ENCODE measurements around the gene CFAP410. TPM values are rescaled to one million over a fixed set of nuclear protein-coding genes. Genes with fewer than 3 reads are reported as not detected.

The CFAP410 gene
- total and polyA plus RNA-seq, 2 experiments from 2014 or later = 17.0 to 19.8 TPM

- in situ Hi-C loops (cut with MboI) = no loop called here
- TF ChIP-seq EZH2 (IDR thresholded peaks at IDR 0.05; ENCODE audit: insufficient read depth, poor library complexity, severe bottlenecking) = no peak
- TF ChIP-seq EZH2phosphoT487 (IDR thresholded peaks at IDR 0.05; ENCODE audit: insufficient read depth, low read depth) = no peak
Observed at GRCh38 chr21:44381874-44382273, 42.7 kb upstream of the CFAP410 start.

GRCh38 chr21:44380876-44381275, 41.7 kb upstream of the CFAP410 start:
- Histone ChIP-seq H3K36me3 (ENCODE audit: low read depth) (no peaks in the 10 kb centered on the region), H3K27me3 (replicated peaks; ENCODE audit: insufficient read depth) (no peaks in the 10 kb centered on the region; the same call in 1 of the 2 replicates), H3K27ac (no peak overlapping the region), H3K9me3 (ENCODE audit: low read depth) (no peaks in the 10 kb centered on the region), H3K4me2 (ENCODE audit: unreplicated experiment) (no peak overlapping the region), H3K9me2 (ENCODE audit: insufficient read depth) (no peaks in the 10 kb centered on the region), H2AFZ (no peak overlapping the region), H4K20me1 (ENCODE audit: insufficient read depth) (no peaks in the 10 kb centered on the region), H3K79me2 (ENCODE audit: insufficient read depth) (no peaks in the 10 kb centered on the region), H3K9ac (no peak overlapping the region), H3K4me3 (no peak overlapping the region), H3F3A (ENCODE audit: insufficient read depth) (no peaks in the 10 kb centered on the region), H3K4me1 (ENCODE audit: insufficient read depth) (no peaks in the 10 kb centered on the region)
- TF ChIP-seq EZH2 (IDR thresholded peaks at IDR 0.05; ENCODE audit: insufficient read depth, poor library complexity, severe bottlenecking) (no peak), EZH2phosphoT487 (IDR thresholded peaks at IDR 0.05; ENCODE audit: insufficient read depth, low read depth) (no peak)
- in situ Hi-C loops (cut with MboI) = no loop called here
- WGBS, 2 experiments (ENCODE audit: low coverage in 1 of 2, low lambda C conversion rate in 2 of 2, missing lambda C conversion rate in 2 of 2) = 43 to 49% methylated on average over 10 of the region's 10 CpGs
- DNase-seq = no peak

More at GRCh38 chr21:44381874-44382273, 42.7 kb upstream of the CFAP410 start:
- no peak overlapping the region for H3K9ac ChIP-seq
- H3K4me2 ChIP-seq (ENCODE audit: unreplicated experiment) = no peak overlapping the region
- no peak for DNase-seq
- H3K4me3 ChIP-seq = no peak overlapping the region
- no peak overlapping the region for H2AFZ ChIP-seq
- H3K9me2 ChIP-seq (ENCODE audit: insufficient read depth) = no peaks in the 10 kb centered on the region
- H3K9me3 ChIP-seq (ENCODE audit: low read depth) = no peaks in the 10 kb centered on the region
- H3K27me3 ChIP-seq (replicated peaks; ENCODE audit: insufficient read depth) = no peaks in the 10 kb centered on the region; the same call in 1 of the 2 replicates
- H3K79me2 ChIP-seq (ENCODE audit: insufficient read depth) = no peaks in the 10 kb centered on the region
- H3K4me1 ChIP-seq (ENCODE audit: insufficient read depth) = no peaks in the 10 kb centered on the region
- no peaks in the 10 kb centered on the region for H3F3A ChIP-seq (ENCODE audit: insufficient read depth)
- no peaks in the 10 kb centered on the region for H4K20me1 ChIP-seq (ENCODE audit: insufficient read depth)
- no peaks in the 10 kb centered on the region for H3K36me3 ChIP-seq (ENCODE audit: low read depth)
- no peak overlapping the region for H3K27ac ChIP-seq

GRCh38 chr21:44379991-44380865, 41.0 kb upstream of the CFAP410 start:
- Histone ChIP-seq H3K27ac (no peak overlapping the region), H3K27me3 (replicated peaks; ENCODE audit: insufficient read depth) (no peaks in the 10 kb centered on the region; the same call in 1 of the 2 replicates), H3K36me3 (ENCODE audit: low read depth) (no peaks in the 10 kb centered on the region), H3K4me2 (ENCODE audit: unreplicated experiment) (no peak overlapping the region), H3F3A (ENCODE audit: insufficient read depth) (no peaks in the 10 kb centered on the region), H3K79me2 (ENCODE audit: insufficient read depth) (no peaks in the 10 kb centered on the region), H4K20me1 (ENCODE audit: insufficient read depth) (no peaks in the 10 kb centered on the region), H3K9ac (no peak overlapping the region), H3K4me1 (ENCODE audit: insufficient read depth) (no peaks in the 10 kb centered on the region), H3K9me2 (ENCODE audit: insufficient read depth) (no peaks in the 10 kb centered on the region), H3K4me3 (no peak overlapping the region), H2AFZ (no peak overlapping the region), H3K9me3 (ENCODE audit: low read depth) (no peaks in the 10 kb centered on the region)
- 30 to 36% methylated on average over 31 of the region's 31 CpGs for WGBS, 2 experiments (ENCODE audit: low coverage in 1 of 2, low lambda C conversion rate in 2 of 2, missing lambda C conversion rate in 2 of 2)
- TF ChIP-seq EZH2phosphoT487 (IDR thresholded peaks at IDR 0.05; ENCODE audit: insufficient read depth, low read depth) (no peak), EZH2 (IDR thresholded peaks at IDR 0.05; ENCODE audit: insufficient read depth, poor library complexity, severe bottlenecking) (no peak)
- in situ Hi-C loops (cut with MboI) = no loop called here
- no peak for DNase-seq

DNA sequence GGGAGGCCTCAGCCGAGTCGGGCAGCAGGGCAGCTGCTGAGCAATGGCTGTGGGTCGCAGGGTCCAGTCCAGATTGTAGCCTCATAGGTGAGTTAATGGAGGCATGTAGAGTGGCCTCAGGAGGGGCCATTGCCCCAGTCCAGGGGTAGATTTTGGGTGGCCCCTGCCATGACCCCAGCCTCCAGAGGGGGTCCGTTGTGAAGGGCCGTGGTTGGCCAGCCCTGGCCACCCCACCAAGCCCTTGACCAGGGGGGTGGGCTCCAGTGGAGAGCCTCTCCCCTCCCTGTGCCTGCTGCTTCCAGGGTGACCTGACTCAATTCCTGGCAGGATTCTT, 40.3 kb upstream of the CFAP410 start:
- TF ChIP-seq EZH2phosphoT487 (IDR thresholded peaks at IDR 0.05; ENCODE audit: insufficient read depth, low read depth) (no peak), EZH2 (IDR thresholded peaks at IDR 0.05; ENCODE audit: insufficient read depth, poor library complexity, severe bottlenecking) (no peak)

More for the DNA sequence above, 40.3 kb upstream of the CFAP410 start:
- Histone ChIP-seq H3K9ac (no peak overlapping the region), H3K4me3 (no peak overlapping the region), H4K20me1 (ENCODE audit: insufficient read depth) (no peaks in the 10 kb centered on the region), H3K9me2 (ENCODE audit: insufficient read depth) (no peaks in the 10 kb centered on the region), H3K27me3 (replicated peaks; ENCODE audit: insufficient read depth) (no peaks in the 10 kb centered on the region; the same call in 1 of the 2 replicates), H3K27ac (no peak overlapping the region), H3K9me3 (ENCODE audit: low read depth) (no peaks in the 10 kb centered on the region), H2AFZ (no peak overlapping the region), H3K4me2 (ENCODE audit: unreplicated experiment) (no peak overlapping the region), H3K36me3 (ENCODE audit: low read depth) (no peaks in the 10 kb centered on the region), H3F3A (ENCODE audit: insufficient read depth) (no peaks in the 10 kb centered on the region), H3K79me2 (ENCODE audit: insufficient read depth) (no peaks in the 10 kb centered on the region), H3K4me1 (ENCODE audit: insufficient read depth) (no peaks in the 10 kb centered on the region)
- in situ Hi-C loops (cut with MboI) = no loop called here
- DNase-seq = no peak
- 38 to 43% methylated on average over 5 of the region's 5 CpGs for WGBS, 2 experiments (ENCODE audit: low coverage in 1 of 2, low lambda C conversion rate in 2 of 2, missing lambda C conversion rate in 2 of 2)
